ENCODE data around the gene RPL10. TPM values are rescaled to one million over a fixed set of nuclear protein-coding genes. Genes with fewer than 3 reads are reported as not detected.

RPL10 gene
- total RNA-seq, 2 donors from 2014 or later, result 2,142 to 2,551 TPM

- Histone ChIP-seq H3K4me1 (ENCODE audit: control insufficient read depth, insufficient read depth, low read length) (no peaks in the 10 kb centered on the region), H3K27me3 (ENCODE audit: control insufficient read depth, insufficient read depth, low read length, poor library complexity, severe bottlenecking) (no peaks in the 10 kb centered on the region), H3K9ac (ENCODE audit: extremely low read depth, low read length, poor library complexity, severe bottlenecking) (no peak overlapping the region), H3K27ac (ENCODE audit: low read depth, low read length) (no peak overlapping the region), H3K4me3 (ENCODE audit: low read length) (no peak overlapping the region), H3K36me3 (ENCODE audit: control insufficient read depth, insufficient read depth, low read length) (peaks cover 59% of the 10 kb centered on the region), H3K9me3 (ENCODE audit: control insufficient read depth, low read length) (no peaks in the 10 kb centered on the region)
- Mint-ChIP-seq H3K4me3 (no peak overlapping the region), H3K27ac (no peak overlapping the region), H3K36me3 (ENCODE audit: low read depth) (peaks cover 31% of the 10 kb centered on the region), H3K9me3 (peaks cover 43% of the 10 kb centered on the region), H3K4me1 (peaks cover 2% of the 10 kb centered on the region), H3K27me3 (ENCODE audit: insufficient read depth) (no peaks in the 10 kb centered on the region)
- TF ChIP-seq, protein P1, sequence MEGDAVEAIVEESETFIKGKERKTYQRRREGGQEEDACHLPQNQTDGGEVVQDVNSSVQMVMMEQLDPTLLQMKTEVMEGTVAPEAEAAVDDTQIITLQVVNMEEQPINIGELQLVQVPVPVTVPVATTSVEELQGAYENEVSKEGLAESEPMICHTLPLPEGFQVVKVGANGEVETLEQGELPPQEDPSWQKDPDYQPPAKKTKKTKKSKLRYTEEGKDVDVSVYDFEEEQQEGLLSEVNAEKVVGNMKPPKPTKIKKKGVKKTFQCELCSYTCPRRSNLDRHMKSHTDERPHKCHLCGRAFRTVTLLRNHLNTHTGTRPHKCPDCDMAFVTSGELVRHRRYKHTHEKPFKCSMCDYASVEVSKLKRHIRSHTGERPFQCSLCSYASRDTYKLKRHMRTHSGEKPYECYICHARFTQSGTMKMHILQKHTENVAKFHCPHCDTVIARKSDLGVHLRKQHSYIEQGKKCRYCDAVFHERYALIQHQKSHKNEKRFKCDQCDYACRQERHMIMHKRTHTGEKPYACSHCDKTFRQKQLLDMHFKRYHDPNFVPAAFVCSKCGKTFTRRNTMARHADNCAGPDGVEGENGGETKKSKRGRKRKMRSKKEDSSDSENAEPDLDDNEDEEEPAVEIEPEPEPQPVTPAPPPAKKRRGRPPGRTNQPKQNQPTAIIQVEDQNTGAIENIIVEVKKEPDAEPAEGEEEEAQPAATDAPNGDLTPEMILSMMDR (conservative IDR thresholded peaks at IDR 0.05), result no peak
- no peak for DNase-seq
- 96 to 97% methylated on average over 6 to 30 of the region's 30 CpGs for WGBS, 2 experiments (ENCODE audit: insufficient coverage in 1 of 2, insufficient read length in 1 of 2)
Measured at GRCh38 chrX:154351183-154352011, 46.8 kb upstream of the RPL10 start.

- TF ChIP-seq, protein P1 (conservative IDR thresholded peaks at IDR 0.05), result no peak
- Histone ChIP-seq H3K9ac (ENCODE audit: extremely low read depth, low read length, poor library complexity, severe bottlenecking) (no peak overlapping the region), H3K27ac (ENCODE audit: low read depth, low read length) (no peak overlapping the region), H3K27me3 (ENCODE audit: control insufficient read depth, insufficient read depth, low read length, poor library complexity, severe bottlenecking) (no peaks in the 10 kb centered on the region), H3K4me1 (ENCODE audit: control insufficient read depth, insufficient read depth, low read length) (no peaks in the 10 kb centered on the region), H3K36me3 (ENCODE audit: control insufficient read depth, insufficient read depth, low read length) (peaks cover 61% of the 10 kb centered on the region), H3K9me3 (ENCODE audit: control insufficient read depth, low read length) (no peaks in the 10 kb centered on the region), H3K4me3 (ENCODE audit: low read length) (no peak overlapping the region)
- DNase-seq, result no peak
- H3K9me3 Mint-ChIP-seq, result peaks cover 45% of the 10 kb centered on the region
- peaks cover 32% of the 10 kb centered on the region for H3K36me3 Mint-ChIP-seq (ENCODE audit: low read depth)
- H3K27ac Mint-ChIP-seq, result no peak overlapping the region
- H3K4me1 Mint-ChIP-seq, result peaks cover 2% of the 10 kb centered on the region
- no peak overlapping the region for H3K4me3 Mint-ChIP-seq
- WGBS, 2 experiments (ENCODE audit: insufficient coverage in 1 of 2, insufficient read length in 1 of 2), result 95 to 100% methylated on average over 4 to 14 of the region's 14 CpGs
- no peaks in the 10 kb centered on the region for H3K27me3 Mint-ChIP-seq (ENCODE audit: insufficient read depth)
Measured at GRCh38 chrX:154352012-154352401, 46.2 kb upstream of the RPL10 start.

DNA sequence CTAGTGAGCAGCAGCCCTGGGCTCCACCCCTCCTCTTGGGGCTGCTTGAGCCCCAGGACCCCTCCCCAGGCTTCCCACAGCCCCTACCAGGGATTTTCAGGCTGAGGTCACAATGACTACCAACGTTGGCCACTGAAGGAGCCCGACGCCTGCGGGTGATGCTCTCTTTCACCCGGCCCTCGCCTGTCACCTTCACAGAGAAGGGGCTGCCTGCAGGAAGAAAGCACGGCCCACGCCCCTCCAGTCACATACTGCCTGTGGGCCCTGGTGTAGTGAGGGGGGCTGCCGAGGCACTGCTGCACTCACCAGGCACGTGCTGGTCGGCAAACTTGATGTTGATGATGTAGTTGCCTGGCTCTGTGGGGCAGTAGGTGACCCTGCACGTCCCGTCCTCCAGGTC lies 45.7 kb upstream of the RPL10 start:
- H3K27ac Mint-ChIP-seq, result no peak overlapping the region
- H3K4me1 Mint-ChIP-seq, result no peaks in the 10 kb centered on the region
- peaks cover 35% of the 10 kb centered on the region for H3K36me3 Mint-ChIP-seq (ENCODE audit: low read depth)
- no peaks in the 10 kb centered on the region for H3K9me3 ChIP-seq (ENCODE audit: control insufficient read depth, low read length)
- H3K27me3 Mint-ChIP-seq (ENCODE audit: insufficient read depth), result no peaks in the 10 kb centered on the region
- no peak for DNase-seq
- no peak overlapping the region for H3K27ac ChIP-seq (ENCODE audit: low read depth, low read length)
- no peak overlapping the region for H3K4me3 ChIP-seq (ENCODE audit: low read length)
- H3K4me1 ChIP-seq (ENCODE audit: control insufficient read depth, insufficient read depth, low read length), result no peaks in the 10 kb centered on the region
- TF ChIP-seq, protein P1 (conservative IDR thresholded peaks at IDR 0.05), result no peak
- H3K27me3 ChIP-seq (ENCODE audit: control insufficient read depth, insufficient read depth, low read length, poor library complexity, severe bottlenecking), result no peaks in the 10 kb centered on the region
- H3K9me3 Mint-ChIP-seq, result peaks cover 43% of the 10 kb centered on the region
- no peak overlapping the region for H3K9ac ChIP-seq (ENCODE audit: extremely low read depth, low read length, poor library complexity, severe bottlenecking)
- H3K36me3 ChIP-seq (ENCODE audit: control insufficient read depth, insufficient read depth, low read length), result peaks cover 61% of the 10 kb centered on the region
- H3K4me3 Mint-ChIP-seq, result no peak overlapping the region
- 95 to 97% methylated on average over 5 to 13 of the region's 13 CpGs for WGBS, 2 experiments (ENCODE audit: insufficient coverage in 1 of 2, insufficient read length in 1 of 2)
